Activated T-cell treated with anti-CD3 and anti-CD28 coated beads, Interleukin-2, amount 50 U/mL, for 24 hours (primary cell): ENCODE data around the gene CCDC18.

Experiments used
- DNase-seq: peaks from one replicate; pipeline ENCODE4 v3.0.0-alpha.2; 2020
- H3K27ac Mint-ChIP-seq: 2 replicates; pipeline ENCODE4 v1.8.0; 2020; ENCODE audit warnings: mild to moderate bottlenecking, mixed read lengths
- H3K27me3 Mint-ChIP-seq: 2 replicates; pipeline ENCODE4 v1.8.0; 2020; ENCODE audit warnings: mixed read lengths
- H3K36me3 Mint-ChIP-seq: 2 replicates; pipeline ENCODE4 v1.8.0; 2020; ENCODE audit warnings: low read depth, mixed read lengths
- H3K4me1 Mint-ChIP-seq: 2 replicates; pipeline ENCODE4 v1.8.0; 2020; ENCODE audit warnings: low read depth, mixed read lengths
- H3K4me3 Mint-ChIP-seq: 2 replicates; pipeline ENCODE4 v1.8.0; 2020; ENCODE audit warnings: mild to moderate bottlenecking, moderate library complexity, mixed read lengths
- H3K9me3 Mint-ChIP-seq: 2 replicates; pipeline ENCODE4 v1.8.0; 2020; ENCODE audit warnings: mixed read lengths

CCDC18 gene, protein sequence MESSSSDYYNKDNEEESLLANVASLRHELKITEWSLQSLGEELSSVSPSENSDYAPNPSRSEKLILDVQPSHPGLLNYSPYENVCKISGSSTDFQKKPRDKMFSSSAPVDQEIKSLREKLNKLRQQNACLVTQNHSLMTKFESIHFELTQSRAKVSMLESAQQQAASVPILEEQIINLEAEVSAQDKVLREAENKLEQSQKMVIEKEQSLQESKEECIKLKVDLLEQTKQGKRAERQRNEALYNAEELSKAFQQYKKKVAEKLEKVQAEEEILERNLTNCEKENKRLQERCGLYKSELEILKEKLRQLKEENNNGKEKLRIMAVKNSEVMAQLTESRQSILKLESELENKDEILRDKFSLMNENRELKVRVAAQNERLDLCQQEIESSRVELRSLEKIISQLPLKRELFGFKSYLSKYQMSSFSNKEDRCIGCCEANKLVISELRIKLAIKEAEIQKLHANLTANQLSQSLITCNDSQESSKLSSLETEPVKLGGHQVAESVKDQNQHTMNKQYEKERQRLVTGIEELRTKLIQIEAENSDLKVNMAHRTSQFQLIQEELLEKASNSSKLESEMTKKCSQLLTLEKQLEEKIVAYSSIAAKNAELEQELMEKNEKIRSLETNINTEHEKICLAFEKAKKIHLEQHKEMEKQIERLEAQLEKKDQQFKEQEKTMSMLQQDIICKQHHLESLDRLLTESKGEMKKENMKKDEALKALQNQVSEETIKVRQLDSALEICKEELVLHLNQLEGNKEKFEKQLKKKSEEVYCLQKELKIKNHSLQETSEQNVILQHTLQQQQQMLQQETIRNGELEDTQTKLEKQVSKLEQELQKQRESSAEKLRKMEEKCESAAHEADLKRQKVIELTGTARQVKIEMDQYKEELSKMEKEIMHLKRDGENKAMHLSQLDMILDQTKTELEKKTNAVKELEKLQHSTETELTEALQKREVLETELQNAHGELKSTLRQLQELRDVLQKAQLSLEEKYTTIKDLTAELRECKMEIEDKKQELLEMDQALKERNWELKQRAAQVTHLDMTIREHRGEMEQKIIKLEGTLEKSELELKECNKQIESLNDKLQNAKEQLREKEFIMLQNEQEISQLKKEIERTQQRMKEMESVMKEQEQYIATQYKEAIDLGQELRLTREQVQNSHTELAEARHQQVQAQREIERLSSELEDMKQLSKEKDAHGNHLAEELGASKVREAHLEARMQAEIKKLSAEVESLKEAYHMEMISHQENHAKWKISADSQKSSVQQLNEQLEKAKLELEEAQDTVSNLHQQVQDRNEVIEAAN (N-terminal part only)

DNA sequence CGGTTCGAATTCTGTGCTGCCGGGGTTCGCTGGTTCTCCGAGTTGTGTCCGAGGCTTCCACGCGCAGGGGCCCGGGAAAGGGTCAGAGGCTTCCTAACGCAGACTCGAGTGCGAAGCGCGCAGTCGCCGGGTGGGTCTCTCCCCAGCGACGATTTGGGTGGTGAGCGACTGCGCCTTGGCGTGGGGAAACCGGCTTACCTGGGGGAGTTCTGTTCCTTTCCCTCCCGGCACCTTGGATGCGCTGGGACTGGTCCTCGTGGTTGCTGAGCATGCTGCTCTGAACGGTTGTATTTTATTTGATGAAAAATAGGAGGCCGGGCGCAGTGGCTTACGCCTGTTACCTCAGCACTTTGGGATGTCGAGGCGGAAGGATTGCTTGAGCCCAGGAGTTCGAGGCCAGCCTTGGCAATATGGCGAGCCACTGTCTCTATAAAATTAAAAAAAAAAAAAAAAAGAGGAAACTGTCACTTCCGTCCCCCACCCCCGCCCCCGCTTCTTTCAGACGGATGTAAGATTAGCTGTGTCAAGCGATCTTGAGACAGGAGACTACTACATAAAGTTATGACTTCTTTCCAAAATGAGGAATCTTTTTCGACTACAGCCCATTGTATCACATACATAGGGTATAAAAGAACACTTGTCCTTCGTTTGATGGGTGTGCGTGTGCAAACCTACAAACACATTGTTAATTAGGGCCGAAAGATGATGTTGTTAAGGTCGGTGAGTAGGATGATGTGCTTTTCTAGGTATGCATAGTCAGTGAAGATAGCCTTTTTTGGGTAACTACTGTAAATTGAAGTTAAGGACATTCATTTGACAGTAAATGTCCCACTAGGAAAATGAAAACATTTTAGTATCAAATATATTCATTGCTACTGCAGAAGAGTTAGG is at the start of gene CCDC18:
Gene CCDC18 (plus strand): TSS at position 2 of the 891 bp plus-strand sequence. CDS start 2,638 bp downstream, outside the sequence.
- Mint-ChIP-seq H3K36me3 (peaks cover 61% of the 10 kb centered on the region), H3K4me3 (peak within 1 kb of the TSS; percentile 99), H3K4me1 (peaks cover 57% of the 10 kb centered on the region), H3K9me3 (no peaks in the 10 kb centered on the region), H3K27me3 (no peaks in the 10 kb centered on the region), H3K27ac (peak within 1 kb of the TSS; percentile 100)
- DNase-seq, result no peak

DNA sequence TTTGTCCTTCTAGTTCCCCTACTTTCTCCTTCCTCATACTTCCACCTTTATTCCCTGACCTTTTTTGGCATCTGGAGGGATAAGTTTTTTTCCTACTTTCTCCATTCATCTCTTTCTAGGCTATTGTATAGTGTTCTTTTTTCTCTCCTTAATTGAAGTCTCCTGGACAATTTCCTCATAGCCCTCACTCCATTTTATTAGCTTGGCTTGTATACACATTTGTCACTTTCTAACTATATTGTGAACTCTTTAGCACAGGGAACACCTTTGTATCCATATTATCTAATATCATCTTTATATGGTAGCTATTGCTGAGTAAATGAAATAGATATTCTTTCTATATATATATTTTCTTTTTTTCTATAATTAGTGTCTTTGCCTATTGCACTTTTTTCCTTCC is 47.9 kb upstream of the CCDC18 start:
- no peaks in the 10 kb centered on the region for H3K9me3 Mint-ChIP-seq
- DNase-seq, result no peak
- H3K4me3 Mint-ChIP-seq, result no peak overlapping the region
- no peaks in the 10 kb centered on the region for H3K4me1 Mint-ChIP-seq
- H3K36me3 Mint-ChIP-seq, result peaks cover 45% of the 10 kb centered on the region
- no peaks in the 10 kb centered on the region for H3K27me3 Mint-ChIP-seq
- H3K27ac Mint-ChIP-seq, result no peak overlapping the region

DNA sequence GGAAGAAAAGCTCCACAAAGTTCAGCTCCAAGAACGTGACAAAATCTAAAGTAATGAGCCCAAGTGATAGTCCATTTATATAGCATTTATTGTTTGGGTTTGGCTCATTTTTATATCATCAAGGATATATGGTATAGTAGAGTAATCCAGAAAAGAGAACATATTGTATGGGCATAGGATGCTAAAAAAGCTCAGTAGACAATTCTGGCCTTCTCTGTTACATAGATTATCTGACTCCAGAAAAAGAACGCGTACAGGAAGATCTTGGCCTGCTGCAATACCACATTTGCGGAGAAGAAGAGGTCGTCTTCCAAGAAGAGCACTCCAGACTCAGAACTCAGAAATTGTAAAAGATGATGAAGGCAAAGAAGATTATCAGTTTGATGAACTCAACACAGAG is 44.1 kb upstream of the CCDC18 start:
- Mint-ChIP-seq H3K27ac (no peak overlapping the region), H3K9me3 (no peaks in the 10 kb centered on the region), H3K36me3 (peaks cover 71% of the 10 kb centered on the region), H3K4me1 (no peaks in the 10 kb centered on the region), H3K27me3 (no peaks in the 10 kb centered on the region), H3K4me3 (no peak overlapping the region)
- DNase-seq, result no peak

DNA sequence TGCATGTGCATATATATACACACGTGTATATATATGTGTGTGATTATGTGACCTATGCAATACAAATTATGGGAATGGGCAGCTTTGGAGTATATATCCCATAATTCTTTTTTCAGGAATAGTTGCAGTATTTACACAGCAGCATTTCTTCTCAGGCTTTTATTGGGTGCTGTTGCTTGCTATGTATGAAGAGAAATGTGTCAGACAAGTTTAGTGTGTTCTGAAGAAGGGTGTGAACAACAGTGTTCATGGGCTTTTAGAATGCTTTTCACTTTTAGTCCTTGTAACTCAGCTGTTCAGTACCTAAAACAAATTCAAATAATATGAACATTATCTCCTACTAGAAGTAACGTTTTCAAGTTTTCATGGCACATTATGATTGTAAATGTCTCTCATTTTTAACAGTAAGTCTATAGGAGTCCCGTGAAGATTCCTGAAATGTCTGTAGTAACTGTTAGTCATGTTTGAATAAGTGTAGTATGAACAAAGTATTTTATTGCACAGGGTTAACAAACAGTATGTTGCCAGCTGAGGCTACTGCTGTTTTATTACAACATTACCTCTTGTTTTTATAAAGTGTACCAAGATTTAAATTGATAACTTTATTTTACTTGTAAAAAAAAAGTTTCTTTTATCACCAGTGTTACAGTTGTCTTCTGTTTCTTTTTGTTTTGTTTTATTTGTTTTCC is 42.8 kb upstream of the CCDC18 start:
- peaks cover 80% of the 10 kb centered on the region for H3K36me3 Mint-ChIP-seq
- DNase-seq, result no peak
- H3K4me1 Mint-ChIP-seq, result peaks cover 2% of the 10 kb centered on the region
- H3K27ac Mint-ChIP-seq, result peak overlapping the region; percentile 27
- no peak overlapping the region for H3K4me3 Mint-ChIP-seq
- no peaks in the 10 kb centered on the region for H3K9me3 Mint-ChIP-seq
- no peaks in the 10 kb centered on the region for H3K27me3 Mint-ChIP-seq

DNA sequence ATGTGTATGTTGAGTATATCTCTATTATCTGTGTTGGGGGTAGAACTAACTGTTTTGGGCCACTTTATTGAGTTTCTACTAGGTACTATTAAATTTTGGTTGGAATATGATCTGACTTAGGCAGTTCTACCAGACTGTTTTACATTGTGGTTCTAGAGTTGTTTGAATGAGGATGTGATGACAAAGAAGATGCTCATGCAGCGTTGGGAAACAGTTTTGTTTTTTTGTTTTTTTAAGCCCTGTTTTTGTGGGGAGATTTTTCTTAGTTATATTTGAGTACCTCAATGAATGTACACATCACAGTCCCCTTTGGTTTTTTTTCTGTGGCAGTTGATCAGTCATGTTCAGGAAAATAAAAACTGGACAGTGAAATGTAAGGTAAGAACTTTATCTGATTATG is 40.4 kb upstream of the CCDC18 start:
- H3K9me3 Mint-ChIP-seq, result no peaks in the 10 kb centered on the region
- H3K4me1 Mint-ChIP-seq, result peaks cover 2% of the 10 kb centered on the region
- H3K27ac Mint-ChIP-seq, result peak overlapping the region; percentile 19
- H3K36me3 Mint-ChIP-seq, result peaks cover 70% of the 10 kb centered on the region
- no peak overlapping the region for H3K4me3 Mint-ChIP-seq
- DNase-seq, result no peak
- H3K27me3 Mint-ChIP-seq, result no peaks in the 10 kb centered on the region

DNA sequence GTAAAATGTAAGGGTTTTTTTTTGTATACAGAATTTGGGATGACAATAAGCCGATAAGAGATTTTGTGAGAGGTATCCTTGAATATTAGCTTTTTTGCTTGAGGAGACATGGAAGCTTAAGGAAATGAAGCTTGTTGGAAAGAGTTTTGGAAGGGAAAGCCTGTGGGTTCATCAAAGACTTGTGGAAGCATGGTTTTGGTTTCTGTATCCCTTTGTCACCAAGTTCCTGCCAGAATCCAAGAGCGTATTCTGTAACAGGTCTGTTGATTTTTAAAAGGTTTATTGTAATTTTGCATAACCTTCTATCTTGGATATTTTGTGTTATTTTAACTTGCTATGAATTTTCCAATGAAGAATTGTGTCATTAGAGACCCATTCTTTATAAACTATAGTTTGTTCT is 38.4 kb upstream of the CCDC18 start:
- Mint-ChIP-seq H3K27me3 (no peaks in the 10 kb centered on the region), H3K36me3 (peaks cover 62% of the 10 kb centered on the region), H3K9me3 (no peaks in the 10 kb centered on the region), H3K27ac (no peak overlapping the region), H3K4me1 (peaks cover 4% of the 10 kb centered on the region), H3K4me3 (no peak overlapping the region)
- DNase-seq, result no peak

DNA sequence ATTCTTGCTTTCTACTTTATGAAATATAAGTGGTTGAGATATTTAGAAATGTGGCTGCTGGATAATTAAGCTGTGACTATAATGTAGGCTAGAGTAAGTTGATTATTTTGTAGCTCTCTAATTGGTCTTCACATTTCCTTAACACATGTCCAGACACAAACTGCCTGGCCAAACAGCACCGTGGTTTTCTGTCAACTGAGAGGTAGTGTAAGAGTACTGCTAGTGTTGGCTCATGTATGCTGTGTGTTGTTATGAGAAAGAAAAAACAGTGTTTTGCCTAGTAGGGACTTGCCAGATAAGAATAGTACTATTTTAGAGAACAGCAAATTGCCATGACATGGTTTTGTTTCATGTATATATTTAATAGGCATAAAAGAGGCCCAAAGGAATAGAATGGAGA is 37.4 kb upstream of the CCDC18 start:
- no peak overlapping the region for H3K27ac Mint-ChIP-seq
- H3K27me3 Mint-ChIP-seq, result no peaks in the 10 kb centered on the region
- no peak overlapping the region for H3K4me3 Mint-ChIP-seq
- H3K9me3 Mint-ChIP-seq, result no peaks in the 10 kb centered on the region
- H3K36me3 Mint-ChIP-seq, result peaks cover 58% of the 10 kb centered on the region
- H3K4me1 Mint-ChIP-seq, result peaks cover 4% of the 10 kb centered on the region
- DNase-seq, result no peak

DNA sequence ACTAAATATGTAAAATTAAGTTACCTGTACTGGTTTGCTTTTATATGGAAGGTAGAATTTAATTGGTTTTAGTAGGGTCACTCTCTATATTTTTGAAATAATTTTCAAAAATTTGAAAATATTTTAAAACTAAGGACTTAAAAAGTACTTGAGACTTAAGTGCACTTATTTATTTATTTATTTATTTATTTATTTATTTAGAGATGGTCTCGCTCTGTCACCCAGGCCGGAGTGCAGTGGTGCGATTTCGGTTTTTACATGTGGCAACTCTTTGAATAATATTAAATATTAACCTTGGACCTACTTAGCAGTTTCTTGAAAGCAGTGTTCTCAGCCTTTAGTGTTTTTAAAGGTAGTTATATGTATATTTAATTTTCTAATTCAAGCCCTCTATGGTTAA is 36.8 kb upstream of the CCDC18 start:
- Mint-ChIP-seq H3K4me1 (peaks cover 4% of the 10 kb centered on the region), H3K27ac (no peak overlapping the region)

DNA sequence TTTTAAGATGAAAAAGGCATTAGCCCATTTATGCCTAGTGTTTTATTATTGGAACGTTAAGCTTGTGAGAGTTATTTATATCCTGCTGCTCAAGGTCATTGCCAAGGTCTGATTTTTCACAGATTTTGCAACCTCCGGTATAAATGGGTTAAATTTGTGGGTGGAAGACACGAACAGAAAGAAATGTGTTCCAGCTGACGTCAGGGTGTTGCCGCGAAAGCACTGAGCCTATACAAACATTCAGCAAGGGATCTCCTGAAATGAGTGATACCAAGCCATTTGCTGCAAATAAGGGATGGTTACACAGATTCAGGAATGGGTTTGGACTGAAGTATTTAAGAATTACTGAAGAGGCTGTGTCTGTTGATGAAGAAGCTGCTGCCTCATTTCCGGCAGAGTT is 32.5 kb upstream of the CCDC18 start:
- no peaks in the 10 kb centered on the region for H3K27me3 Mint-ChIP-seq
- H3K27ac Mint-ChIP-seq, result peak overlapping the region; percentile 15
- peaks cover 70% of the 10 kb centered on the region for H3K36me3 Mint-ChIP-seq
- DNase-seq, result no peak
- no peak overlapping the region for H3K4me3 Mint-ChIP-seq
- peaks cover 19% of the 10 kb centered on the region for H3K4me1 Mint-ChIP-seq
- no peaks in the 10 kb centered on the region for H3K9me3 Mint-ChIP-seq

More for the DNA sequence above, 36.8 kb upstream of the CCDC18 start:
- Mint-ChIP-seq H3K27me3 (no peaks in the 10 kb centered on the region), H3K4me3 (no peak overlapping the region), H3K9me3 (no peaks in the 10 kb centered on the region), H3K36me3 (peaks cover 59% of the 10 kb centered on the region)
- no peak for DNase-seq

DNA sequence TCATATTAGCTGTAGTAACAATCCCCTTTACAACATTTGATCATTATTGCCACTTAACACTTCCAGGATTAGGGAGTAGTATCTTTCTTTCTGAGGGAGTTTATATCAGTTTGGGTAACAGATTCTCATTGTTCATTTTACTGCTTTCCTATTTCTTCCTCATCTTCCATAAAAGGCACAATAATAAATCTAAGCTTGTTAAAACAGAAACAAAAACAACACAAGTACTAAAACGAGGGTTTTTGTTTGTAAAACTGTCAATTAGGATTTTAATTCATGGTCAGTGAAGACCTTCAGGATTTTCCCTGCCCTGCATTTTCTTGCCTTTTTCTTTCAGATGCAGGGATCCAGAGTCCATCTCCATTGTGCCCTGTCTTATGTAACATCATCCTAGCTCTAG is 29.8 kb upstream of the CCDC18 start:
- Mint-ChIP-seq H3K4me1 (peaks cover 33% of the 10 kb centered on the region), H3K36me3 (peaks cover 89% of the 10 kb centered on the region), H3K9me3 (no peaks in the 10 kb centered on the region), H3K27ac (peak overlapping the region; percentile 64), H3K4me3 (no peak overlapping the region), H3K27me3 (no peaks in the 10 kb centered on the region)
- no peak for DNase-seq

DNA sequence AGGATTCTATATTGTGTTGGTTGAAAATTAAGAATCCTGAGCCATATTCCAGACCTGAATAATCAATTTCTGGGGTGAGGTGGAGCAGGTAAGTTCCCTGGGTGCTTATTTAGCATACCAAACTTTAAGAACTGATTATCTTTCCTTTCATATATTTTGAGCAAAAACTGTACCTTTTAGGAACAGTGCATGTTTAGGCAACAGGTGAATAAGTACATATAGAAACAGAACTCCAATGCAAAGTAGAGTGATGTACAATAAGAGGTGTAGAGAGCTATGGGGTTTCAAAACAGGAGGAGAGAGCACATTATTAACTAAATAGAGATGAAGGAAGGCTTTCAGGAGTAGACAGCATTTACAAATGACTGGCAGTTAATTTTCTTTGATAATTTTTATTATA is 29.1 kb upstream of the CCDC18 start:
- no peaks in the 10 kb centered on the region for H3K27me3 Mint-ChIP-seq
- H3K9me3 Mint-ChIP-seq, result no peaks in the 10 kb centered on the region
- no peak overlapping the region for H3K4me3 Mint-ChIP-seq
- H3K27ac Mint-ChIP-seq, result peak overlapping the region; percentile 18
- H3K4me1 Mint-ChIP-seq, result peaks cover 35% of the 10 kb centered on the region
- DNase-seq, result no peak
- H3K36me3 Mint-ChIP-seq, result peaks cover 89% of the 10 kb centered on the region

DNA sequence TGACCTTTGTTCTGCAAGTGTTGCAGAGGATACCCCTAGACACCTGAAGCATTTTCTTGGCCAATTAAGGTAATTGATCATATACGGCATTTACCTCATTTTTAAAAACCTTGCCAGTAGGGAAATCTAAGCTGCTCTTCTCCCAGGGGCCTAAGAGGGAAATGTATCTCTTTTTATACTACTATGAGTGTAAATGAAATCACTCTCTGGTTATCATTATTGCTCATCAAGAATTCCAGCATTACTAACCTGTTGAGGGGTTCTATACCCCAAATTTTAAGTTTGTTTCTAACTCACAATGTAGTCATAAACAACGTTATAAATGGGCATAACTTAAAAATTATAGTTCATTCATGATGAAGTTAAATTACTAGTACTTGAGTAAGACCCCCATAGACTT is 27.7 kb upstream of the CCDC18 start:
- no peaks in the 10 kb centered on the region for H3K9me3 Mint-ChIP-seq
- no peak for DNase-seq
- H3K4me1 Mint-ChIP-seq, result peaks cover 35% of the 10 kb centered on the region
- no peak overlapping the region for H3K4me3 Mint-ChIP-seq
- peak overlapping the region; percentile 67 for H3K27ac Mint-ChIP-seq
- peaks cover 87% of the 10 kb centered on the region for H3K36me3 Mint-ChIP-seq
- H3K27me3 Mint-ChIP-seq, result no peaks in the 10 kb centered on the region

DNA sequence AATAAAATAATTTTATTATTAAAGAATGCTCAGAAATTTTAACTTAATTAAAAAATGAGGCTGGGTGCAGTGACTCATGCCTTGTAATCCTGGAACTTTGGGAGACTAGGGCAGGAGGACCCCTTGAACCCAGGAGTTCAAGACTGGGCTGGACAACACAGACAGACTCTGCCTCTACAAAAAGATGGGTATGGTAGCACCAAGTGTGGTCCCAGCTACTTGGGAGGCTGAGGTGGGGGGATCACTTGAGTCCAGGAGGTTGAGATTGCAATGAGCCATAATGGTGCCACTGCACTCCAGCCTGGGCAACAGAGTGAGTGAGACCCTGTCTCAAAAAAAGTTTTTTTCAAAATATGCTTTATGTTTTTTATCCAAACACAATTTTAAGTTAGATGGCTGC is 25.6 kb upstream of the CCDC18 start:
- Mint-ChIP-seq H3K27ac (peak overlapping the region; percentile 82), H3K36me3 (peaks cover 85% of the 10 kb centered on the region)
- no peak for DNase-seq

More for the DNA sequence above, 25.6 kb upstream of the CCDC18 start:
- Mint-ChIP-seq H3K27me3 (no peaks in the 10 kb centered on the region), H3K9me3 (no peaks in the 10 kb centered on the region), H3K4me3 (no peak overlapping the region), H3K4me1 (peaks cover 35% of the 10 kb centered on the region)
